AG10803 (cell line): ENCODE data around the gene TANC2.

Experiments
- DNase-seq: peaks from one replicate; pipeline ENCODE4 v3.0.0; 2010; ENCODE audit warnings: low read depth
- H3K4me3 ChIP-seq: 2 replicates; pipeline ENCODE4 v1.5.1; 2011; ENCODE audit warnings: mild to moderate bottlenecking, low read length, control low read depth
- TF ChIP-seq, protein P1 (sequence below): conservative IDR thresholded peaks from 2 replicates; pipeline ENCODE4 v1.5.1; 2011; ENCODE audit warnings: mild to moderate bottlenecking, low read length, control low read depth, inconsistent platforms

Gene TANC2

GRCh38 chr17:62964506-62964905, 1.5 kb upstream of the TANC2 start:
- H3K4me3 ChIP-seq = no peak overlapping the region
- TF ChIP-seq, protein P1, sequence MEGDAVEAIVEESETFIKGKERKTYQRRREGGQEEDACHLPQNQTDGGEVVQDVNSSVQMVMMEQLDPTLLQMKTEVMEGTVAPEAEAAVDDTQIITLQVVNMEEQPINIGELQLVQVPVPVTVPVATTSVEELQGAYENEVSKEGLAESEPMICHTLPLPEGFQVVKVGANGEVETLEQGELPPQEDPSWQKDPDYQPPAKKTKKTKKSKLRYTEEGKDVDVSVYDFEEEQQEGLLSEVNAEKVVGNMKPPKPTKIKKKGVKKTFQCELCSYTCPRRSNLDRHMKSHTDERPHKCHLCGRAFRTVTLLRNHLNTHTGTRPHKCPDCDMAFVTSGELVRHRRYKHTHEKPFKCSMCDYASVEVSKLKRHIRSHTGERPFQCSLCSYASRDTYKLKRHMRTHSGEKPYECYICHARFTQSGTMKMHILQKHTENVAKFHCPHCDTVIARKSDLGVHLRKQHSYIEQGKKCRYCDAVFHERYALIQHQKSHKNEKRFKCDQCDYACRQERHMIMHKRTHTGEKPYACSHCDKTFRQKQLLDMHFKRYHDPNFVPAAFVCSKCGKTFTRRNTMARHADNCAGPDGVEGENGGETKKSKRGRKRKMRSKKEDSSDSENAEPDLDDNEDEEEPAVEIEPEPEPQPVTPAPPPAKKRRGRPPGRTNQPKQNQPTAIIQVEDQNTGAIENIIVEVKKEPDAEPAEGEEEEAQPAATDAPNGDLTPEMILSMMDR = no peak
- DNase-seq = no peak

DNA sequence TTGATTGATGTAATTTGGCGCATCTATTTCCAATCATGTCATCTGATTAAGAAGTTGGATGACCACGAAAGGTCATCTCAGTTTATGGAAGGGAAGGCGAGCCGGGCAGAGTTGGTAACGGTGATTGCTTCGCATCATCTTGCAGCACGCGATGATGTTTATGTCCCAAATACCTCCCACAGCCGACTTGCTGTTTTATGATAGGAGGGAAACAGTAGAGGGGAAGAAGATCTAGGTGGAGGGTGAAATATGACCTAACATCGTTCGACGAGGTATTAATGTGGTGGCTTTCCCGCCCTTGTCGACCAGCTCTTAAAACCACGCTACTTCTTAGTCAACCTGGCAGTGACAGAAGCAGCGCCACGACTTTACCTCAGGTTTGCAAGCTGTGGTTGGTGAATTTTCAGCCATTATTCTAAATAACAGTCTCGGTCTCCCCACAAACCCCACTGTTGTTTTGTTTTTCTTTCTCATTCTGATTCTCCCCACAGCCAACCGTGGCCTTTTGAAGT, 805 bp upstream of the TANC2 start:
- no peak for DNase-seq
- TF ChIP-seq, protein P1 = no peak
- H3K4me3 ChIP-seq = peak overlapping the region; percentile 67

- DNase-seq = no peak
- TF ChIP-seq, protein P1 = no peak
These were observed 580 bp downstream of the TANC2 start for GRCh38 chr17:62966426-62967204.

GRCh38 chr17:62967205-62967529, 1.1 kb downstream of the TANC2 start:
- TF ChIP-seq, protein P1 = no peak
- H3K4me3 ChIP-seq = peak overlapping the region; percentile 76
- no peak for DNase-seq

More at GRCh38 chr17:62966426-62967204, 580 bp downstream of the TANC2 start:
- H3K4me3 ChIP-seq = peak overlapping the region; percentile 76

DNA sequence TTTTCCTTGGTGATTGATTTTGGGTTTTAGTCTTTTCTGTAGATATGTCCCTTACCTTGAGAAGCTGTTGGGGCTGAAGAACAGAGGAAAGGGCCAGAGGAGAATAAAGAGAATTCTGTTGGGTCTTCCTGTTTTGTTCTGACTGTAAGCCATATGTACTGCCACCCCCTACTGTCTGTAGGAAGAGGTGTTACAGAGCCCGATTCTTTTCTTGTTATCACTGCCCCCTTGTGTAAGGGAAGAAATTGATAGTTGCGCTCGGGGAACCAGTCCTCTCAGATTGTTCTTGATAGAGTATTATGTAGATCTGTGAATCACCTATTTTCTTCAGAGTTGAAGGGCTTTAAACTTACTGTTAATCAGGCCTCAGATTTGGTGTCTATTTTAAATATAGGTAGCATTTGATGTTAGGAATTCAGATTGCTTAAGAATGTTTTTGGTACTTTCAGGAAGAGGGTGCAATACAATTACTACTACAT, 2.4 kb downstream of the TANC2 start:
- peak; percentile 90 for DNase-seq
- peak overlapping the region; percentile 76 for H3K4me3 ChIP-seq
- TF ChIP-seq, protein P1 = peak; percentile 99

DNA sequence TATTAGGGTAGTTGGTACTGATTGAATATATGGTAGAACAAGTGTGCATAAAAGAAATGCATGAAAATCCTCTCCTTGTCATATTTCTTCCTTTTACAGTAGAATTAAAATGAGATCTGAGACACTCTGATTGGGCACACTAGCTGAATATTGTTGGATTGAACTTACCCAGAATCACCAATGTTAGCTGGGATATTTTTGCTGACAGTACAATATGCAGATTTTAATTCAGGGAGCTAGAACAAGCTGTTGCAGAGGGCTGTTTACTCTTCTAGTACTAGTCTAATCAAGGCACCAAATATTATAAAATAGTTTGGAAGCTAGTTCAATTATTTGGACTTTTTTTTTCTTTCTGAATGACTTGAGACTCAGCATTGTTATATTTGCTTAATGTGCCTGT, 4.6 kb downstream of the TANC2 start:
- DNase-seq = no peak
- TF ChIP-seq, protein P1 = no peak
- H3K4me3 ChIP-seq = no peak overlapping the region

DNA sequence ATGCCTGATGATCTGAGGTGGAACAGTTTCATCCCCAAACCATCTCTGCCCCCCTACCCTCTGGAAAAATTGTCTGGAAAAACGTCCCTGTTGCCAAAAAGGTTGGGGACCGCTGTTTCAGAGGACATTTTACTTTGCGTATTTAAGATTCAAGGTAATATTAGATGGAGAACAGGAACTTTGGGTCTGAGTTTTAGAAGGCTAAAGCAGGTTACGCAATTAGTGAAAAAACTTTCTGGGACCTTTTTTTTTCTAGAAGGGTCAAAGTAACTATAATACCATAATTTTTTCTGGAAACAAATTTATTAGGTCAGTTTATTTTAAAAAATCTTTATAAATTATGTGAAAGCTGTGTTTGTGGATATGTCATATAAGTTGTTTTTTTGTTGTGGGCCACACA, 5.8 kb downstream of the TANC2 start:
- no peak for DNase-seq
- TF ChIP-seq, protein P1 = no peak
- no peak overlapping the region for H3K4me3 ChIP-seq
